HG02885 (cell line): ENCODE results near the gene P2RY11.
A peak's percentile ranks its signal among the peaks of the same experiment; 100 is the strongest.

ENCODE experiments used
- ATAC-seq: cut with Tn5 transposase; IDR thresholded peaks from one replicate; pipeline ENCODE4 v1.9.1; 2021; ENCODE audit warnings: mild to moderate bottlenecking; ENCODE audit not compliant: unreplicated experiment, poor library complexity

P2RY11 gene

GRCh38 chr19:10092648-10093294, 18.7 kb upstream of the P2RY11 start:
- ATAC-seq: no peak

GRCh38 chr19:10093295-10094186, 18.0 kb upstream of the P2RY11 start:
- ATAC-seq: no peak

- no peak for ATAC-seq
These were observed 15.9 kb upstream of the P2RY11 start for GRCh38 chr19:10095622-10095947.

GRCh38 chr19:10095948-10096614, 15.4 kb upstream of the P2RY11 start:
- peak; percentile 85 for ATAC-seq

GRCh38 chr19:10096615-10096963, 14.9 kb upstream of the P2RY11 start:
- no peak for ATAC-seq

- ATAC-seq: no peak
These were observed 11.2 kb upstream of the P2RY11 start for GRCh38 chr19:10100163-10100785.

- peak; percentile 36 for ATAC-seq
These were observed 8.7 kb upstream of the P2RY11 start for GRCh38 chr19:10102787-10103236.

- ATAC-seq: no peak
These were observed 7.4 kb upstream of the P2RY11 start for GRCh38 chr19:10104130-10104513.

- ATAC-seq: no peak
These were observed 6.6 kb upstream of the P2RY11 start for GRCh38 chr19:10104665-10105508.

- peak; percentile 25 for ATAC-seq
These were observed 5.9 kb upstream of the P2RY11 start for GRCh38 chr19:10105509-10106099.

GRCh38 chr19:10106100-10106936, 5.2 kb upstream of the P2RY11 start, which contains the start of gene PPAN:
Gene PPAN, plus strand, starts transcription at chr19:10106362. Its CDS starts 33 bp downstream, at chr19:10106395.
- ATAC-seq: peak; percentile 61

GRCh38 chr19:10107254-10107653, 4.2 kb upstream of the P2RY11 start:
- no peak for ATAC-seq

GRCh38 chr19:10107817-10108367, 3.6 kb upstream of the P2RY11 start:
- no peak for ATAC-seq

GRCh38 chr19:10109528-10109927, 2.0 kb upstream of the P2RY11 start:
- no peak for ATAC-seq

- ATAC-seq: no peak
These were observed 1.2 kb upstream of the P2RY11 start for GRCh38 chr19:10110076-10110971.

- ATAC-seq: no peak
These were observed 548 bp upstream of the P2RY11 start for GRCh38 chr19:10110972-10111317.

- ATAC-seq: no peak
These were observed 706 bp downstream of the P2RY11 start for GRCh38 chr19:10112037-10112761.
